GM18502 (cell line): Measurements from ENCODE around the gene MAP2K2.
"Not testable (repeated sequence)": the region's sequence is repeated elsewhere in the genome, so short reads cannot be mapped to it uniquely, and the experiment has no call there.

Source experiments
- ATAC-seq: cut with Tn5 transposase; IDR thresholded peaks from one replicate; pipeline ENCODE4 v1.9.1; 2021; ENCODE audit warnings: mild to moderate bottlenecking; ENCODE audit not compliant: unreplicated experiment, poor library complexity

Gene MAP2K2

DNA sequence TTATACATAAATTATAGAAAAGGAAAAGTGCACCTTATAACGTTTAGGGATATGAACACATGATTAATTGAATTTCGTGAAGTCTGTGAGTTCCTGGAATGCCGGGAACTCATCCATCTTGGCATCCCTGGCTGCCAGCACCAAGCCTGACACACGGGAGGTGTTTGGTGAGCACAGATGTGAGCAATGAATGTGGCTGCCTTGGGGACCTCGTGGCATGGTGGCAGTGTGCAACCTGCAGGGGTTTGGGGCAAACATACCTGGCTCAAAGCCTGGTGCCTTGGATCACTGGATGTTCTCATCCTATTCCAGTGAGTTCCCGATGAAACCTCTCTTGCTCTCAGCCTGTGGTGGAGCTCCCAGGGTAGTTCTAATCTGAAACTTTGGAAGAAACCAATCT lies 10.4 kb upstream of the MAP2K2 start:
- ATAC-seq: no peak

- ATAC-seq: no peak
Observed at GRCh38 chr19:4130744-4131438, 7.0 kb upstream of the MAP2K2 start.

DNA sequence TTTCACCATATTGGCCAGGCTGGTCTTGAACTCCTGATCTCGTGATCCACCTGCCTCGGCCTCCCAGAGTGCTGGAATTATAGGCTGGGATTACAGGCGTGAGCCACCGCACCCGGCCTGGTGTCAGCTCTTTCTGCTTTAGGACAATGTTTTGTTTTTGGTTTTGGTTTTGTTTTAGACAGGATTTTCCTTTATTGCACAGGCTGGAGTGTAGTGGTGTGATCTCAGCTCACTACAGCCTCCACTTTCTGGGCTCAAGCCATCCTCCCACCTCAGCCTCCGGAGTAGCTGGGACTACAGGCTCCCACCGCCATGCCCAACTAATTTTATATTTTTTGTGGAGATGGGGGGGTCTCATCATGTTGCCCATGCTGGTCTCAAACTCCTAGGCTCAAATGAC lies 5.1 kb upstream of the MAP2K2 start:
- ATAC-seq: not testable (repeated sequence)

DNA sequence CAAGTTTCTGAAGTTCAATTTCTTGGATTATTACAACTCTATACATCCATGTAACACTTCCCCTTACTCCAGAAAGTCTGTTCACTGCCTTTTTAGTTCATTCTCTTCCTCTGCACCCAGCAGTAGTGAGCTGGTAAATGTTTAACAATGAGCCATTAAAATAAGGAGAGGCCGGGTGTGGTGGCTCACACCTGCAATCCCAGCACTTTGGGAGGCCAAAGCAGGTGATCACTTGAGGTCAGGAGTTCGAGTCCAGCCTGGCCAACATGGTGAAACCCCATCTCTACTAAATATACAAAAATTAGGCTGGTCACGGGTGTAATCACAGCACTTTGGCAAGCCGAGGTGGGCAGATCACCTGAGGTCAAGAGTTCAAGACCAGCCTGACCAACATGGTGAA lies 3.4 kb upstream of the MAP2K2 start:
- ATAC-seq: not testable (repeated sequence)

GRCh38 chr19:4124638-4125037 lies 716 bp upstream of the MAP2K2 start:
- no peak for ATAC-seq

DNA sequence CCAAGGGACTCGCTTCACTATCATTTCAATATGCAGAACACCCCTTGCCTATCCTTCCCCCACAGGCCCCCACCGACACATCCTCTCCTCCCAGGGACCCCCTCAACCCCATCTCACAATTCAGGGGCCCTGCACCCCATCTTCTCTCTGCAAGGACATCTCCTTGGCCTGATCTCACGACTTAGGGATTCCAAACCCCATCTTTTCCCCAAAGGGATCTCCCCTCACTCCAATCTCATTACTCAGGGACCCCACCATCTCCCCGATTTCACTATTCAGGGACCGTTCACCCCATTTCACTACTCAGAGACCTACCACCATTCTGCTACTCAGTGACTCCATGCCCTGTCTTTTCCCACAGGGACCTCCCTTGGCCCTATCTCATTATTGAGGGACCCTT lies 1.4 kb downstream of the MAP2K2 start:
- ATAC-seq: no peak

- ATAC-seq: no peak
Observed at GRCh38 chr19:4121815-4122214, 2.1 kb downstream of the MAP2K2 start.

- ATAC-seq: no peak
Observed at GRCh38 chr19:4121273-4121612, 2.7 kb downstream of the MAP2K2 start.

GRCh38 chr19:4120559-4121272 lies 3.2 kb downstream of the MAP2K2 start:
- no peak for ATAC-seq

GRCh38 chr19:4119763-4120162 lies 4.2 kb downstream of the MAP2K2 start:
- no peak for ATAC-seq

- peak; percentile 28 for ATAC-seq
Observed at GRCh38 chr19:4115818-4116385, 8.0 kb downstream of the MAP2K2 start.

- ATAC-seq: peak; percentile 66
Observed at GRCh38 chr19:4115050-4115817, 8.7 kb downstream of the MAP2K2 start.

GRCh38 chr19:4114181-4114580 lies 9.7 kb downstream of the MAP2K2 start:
- ATAC-seq: no peak

GRCh38 chr19:4113398-4114088 lies 10.4 kb downstream of the MAP2K2 start:
- ATAC-seq: no peak

- ATAC-seq: no peak
Observed at GRCh38 chr19:4112367-4112766, 11.6 kb downstream of the MAP2K2 start.

- no peak for ATAC-seq
Observed at GRCh38 chr19:4109626-4109945, 14.3 kb downstream of the MAP2K2 start.

DNA sequence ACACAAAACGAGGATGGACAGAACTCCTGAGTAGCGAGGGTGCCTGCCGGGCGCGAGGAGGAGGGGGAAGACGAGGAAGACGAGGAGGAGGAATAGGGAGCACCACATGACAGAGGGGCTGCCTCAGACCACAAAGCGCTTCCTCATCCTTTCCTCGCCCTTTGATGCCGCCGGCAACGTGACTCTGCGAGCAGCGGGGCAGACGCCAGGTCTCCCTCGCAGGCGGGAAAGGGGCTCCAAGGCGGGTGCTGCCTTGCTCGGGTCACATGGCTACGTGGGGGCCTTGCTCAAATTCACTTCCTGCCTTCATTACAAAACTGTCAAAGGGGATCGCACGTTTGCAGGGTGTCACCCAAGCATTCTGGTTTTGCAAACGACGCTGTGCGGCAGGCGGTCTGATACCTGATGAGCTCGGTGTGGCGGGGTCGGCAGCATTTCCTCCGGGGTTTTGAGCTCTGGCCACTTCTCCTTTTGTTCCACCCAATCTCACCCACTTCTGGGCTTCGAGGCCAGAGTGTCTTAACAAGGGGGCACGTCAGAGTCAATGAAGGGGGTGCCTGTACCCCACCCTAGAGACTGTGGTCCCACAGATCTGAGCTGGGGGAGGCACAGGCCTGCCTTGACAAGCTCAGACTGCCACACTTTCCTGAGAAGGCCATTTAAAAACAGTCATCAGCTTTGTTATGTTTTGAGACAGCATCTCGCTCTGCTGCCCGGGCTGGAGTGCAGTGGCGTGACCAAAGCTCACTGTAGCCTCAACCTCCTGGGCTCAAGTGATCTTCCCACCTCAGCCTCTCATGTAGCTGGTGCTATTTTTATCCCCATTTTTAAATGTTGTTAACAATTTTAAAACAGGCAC lies 14.9 kb downstream of the MAP2K2 start:
- ATAC-seq: peak; percentile 65

GRCh38 chr19:4103080-4103433 lies 20.9 kb downstream of the MAP2K2 start:
- ATAC-seq: no peak

- ATAC-seq: no peak
Observed at GRCh38 chr19:4102339-4103079, 21.4 kb downstream of the MAP2K2 start.
